Pons (tissue), 1 donor: ENCODE measurements around the gene PPP1R7.

Experiments used
- DNase-seq: peaks from one replicate; pipeline ENCODE4 v3.0.0-alpha.2; 2016; ENCODE audit warnings: low spot score

PPP1R7 gene

GRCh38 chr2:241230435-241230834 is 80.2 kb downstream of the PPP1R7 start:
- no peak for DNase-seq

DNA sequence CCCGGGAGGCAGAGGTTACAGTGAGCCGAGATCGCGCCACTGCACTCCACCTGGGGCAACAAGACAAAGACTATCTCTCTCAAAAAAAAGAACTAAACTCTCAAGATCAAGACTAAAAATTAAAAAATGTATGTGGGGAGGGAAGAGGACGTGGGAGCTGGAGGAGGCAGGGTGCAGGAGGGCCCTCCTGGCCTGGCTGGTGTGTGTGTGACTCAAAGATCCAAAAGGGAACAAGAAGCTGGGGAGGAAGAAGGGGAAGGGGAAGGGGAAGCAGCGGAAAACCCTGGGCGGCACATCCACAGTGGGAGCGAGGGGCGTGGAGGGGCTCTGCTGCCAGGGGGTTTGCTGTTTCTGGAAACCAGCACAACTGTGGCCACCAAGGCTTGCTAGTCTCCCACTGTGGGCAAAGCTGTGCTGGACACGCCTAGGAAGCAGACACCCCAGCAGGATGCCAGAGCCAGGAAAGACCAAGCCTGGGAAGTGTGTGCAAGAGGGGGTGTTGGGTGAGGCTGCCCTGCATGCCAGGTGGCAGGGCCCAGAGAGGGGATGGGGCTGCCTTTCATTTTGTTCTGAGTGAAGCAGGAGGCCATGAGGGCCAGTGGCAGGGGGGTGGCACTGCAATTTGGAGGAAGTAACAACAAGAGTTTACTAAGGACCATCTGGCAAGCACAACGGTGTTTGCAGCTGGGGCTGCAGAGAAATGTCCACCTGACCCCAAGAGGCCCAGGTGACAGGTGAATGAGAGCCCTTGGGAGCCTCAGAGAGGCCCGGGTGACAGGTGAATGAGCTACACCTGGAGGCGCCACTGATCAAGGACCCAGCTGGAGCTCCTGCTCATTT is 82.7 kb downstream of the PPP1R7 start:
- DNase-seq = no peak
